GM20431 (cell line): ENCODE data around the gene FRMPD4.

Experiments used
- in situ Hi-C: fragments of 300-500 bp; cut with MseI, MboI; formaldehyde crosslinking; loops from one replicate; pipeline ENCODE4 v1.15.0; 2020; ENCODE audit warnings: low sequenced_read_pairs; ENCODE audit not compliant: unreplicated experiment

The FRMPD4 gene

GRCh38 chrX:12352922-12353321 is 214.6 kb downstream of the FRMPD4 start:
- in situ Hi-C loops = no loop called here

GRCh38 chrX:12360383-12360782 is 222.1 kb downstream of the FRMPD4 start:
- in situ Hi-C loops = no loop called here

- in situ Hi-C loops = no loop called here
Measured at GRCh38 chrX:12360986-12361598, 222.8 kb downstream of the FRMPD4 start.

GRCh38 chrX:12363216-12363615 is 224.9 kb downstream of the FRMPD4 start:
- in situ Hi-C loops = no loop called here

GRCh38 chrX:12366440-12366839 is 228.2 kb downstream of the FRMPD4 start:
- in situ Hi-C loops = no loop called here

- in situ Hi-C loops = no loop called here
Measured at GRCh38 chrX:12367254-12367653, 229.0 kb downstream of the FRMPD4 start.

- in situ Hi-C loops = no loop called here
Measured at GRCh38 chrX:12370497-12370986, 232.3 kb downstream of the FRMPD4 start.

GRCh38 chrX:12372111-12372510 is 233.8 kb downstream of the FRMPD4 start:
- in situ Hi-C loops = no loop called here

- in situ Hi-C loops = no loop called here
Measured at GRCh38 chrX:12374286-12374685, 236.0 kb downstream of the FRMPD4 start.

- in situ Hi-C loops = no loop called here
Measured at GRCh38 chrX:12378253-12378652, 240.0 kb downstream of the FRMPD4 start.

- in situ Hi-C loops = no loop called here
Measured at GRCh38 chrX:12378706-12379105, 240.4 kb downstream of the FRMPD4 start.

GRCh38 chrX:12379671-12380070 is 241.4 kb downstream of the FRMPD4 start:
- in situ Hi-C loops = no loop called here

GRCh38 chrX:12383196-12383595 is 244.9 kb downstream of the FRMPD4 start:
- in situ Hi-C loops = no loop called here

- in situ Hi-C loops = no loop called here
Measured at GRCh38 chrX:12390301-12390700, 252.0 kb downstream of the FRMPD4 start.

- in situ Hi-C loops = no loop called here
Measured at GRCh38 chrX:12396584-12396983, 258.3 kb downstream of the FRMPD4 start.

- in situ Hi-C loops = no loop called here
Measured at GRCh38 chrX:12400218-12400617, 261.9 kb downstream of the FRMPD4 start.

- in situ Hi-C loops = no loop called here
Measured at GRCh38 chrX:12401252-12401651, 263.0 kb downstream of the FRMPD4 start.

GRCh38 chrX:12403474-12404082 is 265.3 kb downstream of the FRMPD4 start:
- in situ Hi-C loops = no loop called here

GRCh38 chrX:12405306-12405705 is 267.0 kb downstream of the FRMPD4 start:
- in situ Hi-C loops = no loop called here

GRCh38 chrX:12410523-12410922 is 272.2 kb downstream of the FRMPD4 start:
- in situ Hi-C loops = no loop called here

GRCh38 chrX:12411831-12412230 is 273.6 kb downstream of the FRMPD4 start:
- in situ Hi-C loops = no loop called here

GRCh38 chrX:12412561-12412960 is 274.3 kb downstream of the FRMPD4 start:
- in situ Hi-C loops = no loop called here
